ENCODE results near the gene SLC3A2. TPM values are rescaled to one million over a fixed set of nuclear protein-coding genes. Genes with fewer than 3 reads are reported as not detected.
"Not testable (repeated sequence)": the region's sequence is repeated elsewhere in the genome, so short reads cannot be mapped to it uniquely, and the experiment has no call there.

The SLC3A2 gene
- total and polyA plus RNA-seq, 2 experiments from 2014 or later = 335 to 456 TPM

DNA sequence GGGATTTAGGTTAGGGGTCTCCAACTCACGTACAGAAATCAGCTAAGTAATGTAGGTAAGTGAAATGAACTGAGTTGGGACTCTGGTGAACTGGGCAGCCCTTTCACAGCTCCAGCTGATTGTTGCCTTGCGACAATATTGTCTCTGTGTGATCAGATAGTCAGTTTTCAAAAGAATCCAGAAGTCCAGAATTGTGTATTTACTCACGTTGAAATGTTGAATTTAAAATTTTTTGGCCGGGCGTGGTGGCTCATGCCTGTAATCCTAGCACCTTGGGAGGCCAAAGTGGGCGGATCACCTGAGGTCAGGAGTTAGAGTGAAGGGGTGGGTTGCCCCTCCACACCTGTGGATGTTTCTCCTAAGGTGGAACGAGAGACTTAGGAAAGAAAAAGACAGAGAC lies 22.5 kb upstream of the SLC3A2 start:
- Histone ChIP-seq H3K9me3 (ENCODE audit: low read depth) (no peaks in the 10 kb centered on the region), H3K9me2 (replicated peaks; ENCODE audit: insufficient read depth) (no peaks in the 10 kb centered on the region), H2AFZ (peak overlapping the region; percentile 9), H3K27me3 (no peaks in the 10 kb centered on the region), H3K4me3 (no peak overlapping the region), H3K27ac (peak overlapping the region; percentile 43), H3K79me2 (peaks cover 56% of the 10 kb centered on the region), H3K4me2 (peak overlapping the region; percentile 89), H3K4me1 (ENCODE audit: insufficient read depth) (peaks cover 54% of the 10 kb centered on the region), H3K36me3 (replicated peaks; ENCODE audit: insufficient read depth, low read depth) (peaks cover 4% of the 10 kb centered on the region), H4K20me1 (ENCODE audit: insufficient read depth, poor library complexity, severe bottlenecking) (peaks cover 21% of the 10 kb centered on the region)
- TF ChIP-seq EZH2phosphoT487 (IDR thresholded peaks at IDR 0.05; ENCODE audit: low read depth, severe bottlenecking, unreplicated experiment) (no peak), EZH2 (IDR thresholded peaks at IDR 0.05; ENCODE audit: borderline replicate concordance) (no peak)
- TF ChIP-seq, protein P1, sequence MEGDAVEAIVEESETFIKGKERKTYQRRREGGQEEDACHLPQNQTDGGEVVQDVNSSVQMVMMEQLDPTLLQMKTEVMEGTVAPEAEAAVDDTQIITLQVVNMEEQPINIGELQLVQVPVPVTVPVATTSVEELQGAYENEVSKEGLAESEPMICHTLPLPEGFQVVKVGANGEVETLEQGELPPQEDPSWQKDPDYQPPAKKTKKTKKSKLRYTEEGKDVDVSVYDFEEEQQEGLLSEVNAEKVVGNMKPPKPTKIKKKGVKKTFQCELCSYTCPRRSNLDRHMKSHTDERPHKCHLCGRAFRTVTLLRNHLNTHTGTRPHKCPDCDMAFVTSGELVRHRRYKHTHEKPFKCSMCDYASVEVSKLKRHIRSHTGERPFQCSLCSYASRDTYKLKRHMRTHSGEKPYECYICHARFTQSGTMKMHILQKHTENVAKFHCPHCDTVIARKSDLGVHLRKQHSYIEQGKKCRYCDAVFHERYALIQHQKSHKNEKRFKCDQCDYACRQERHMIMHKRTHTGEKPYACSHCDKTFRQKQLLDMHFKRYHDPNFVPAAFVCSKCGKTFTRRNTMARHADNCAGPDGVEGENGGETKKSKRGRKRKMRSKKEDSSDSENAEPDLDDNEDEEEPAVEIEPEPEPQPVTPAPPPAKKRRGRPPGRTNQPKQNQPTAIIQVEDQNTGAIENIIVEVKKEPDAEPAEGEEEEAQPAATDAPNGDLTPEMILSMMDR (IDR thresholded peaks at IDR 0.05; ENCODE audit: poor library complexity) = no peak
- no peak for DNase-seq (ENCODE audit: low spot score)
- 37% methylated on average over 7 of the region's 7 CpGs for WGBS (ENCODE audit: low lambda C conversion rate, missing lambda C conversion rate)

- not testable (repeated sequence) for H3K4me2 ChIP-seq
- WGBS (ENCODE audit: low lambda C conversion rate, missing lambda C conversion rate) = 64% methylated on average over 8 of the region's 8 CpGs
- peaks cover 49% of the 10 kb centered on the region for H3K79me2 ChIP-seq
Observed at GRCh38 chr11:62859281-62859703, 21.4 kb upstream of the SLC3A2 start.

GRCh38 chr11:62860835-62861563 lies 19.7 kb upstream of the SLC3A2 start:
- WGBS (ENCODE audit: low lambda C conversion rate, missing lambda C conversion rate) = 48% methylated on average over 5 of the region's 5 CpGs
- H2AFZ ChIP-seq = no peak overlapping the region
- H3K27ac ChIP-seq = peak overlapping the region; percentile 66
- no peaks in the 10 kb centered on the region for H3K27me3 ChIP-seq
- H3K4me3 ChIP-seq = no peak overlapping the region
- H3K4me2 ChIP-seq = peak overlapping the region; percentile 46
- H4K20me1 ChIP-seq (ENCODE audit: insufficient read depth, poor library complexity, severe bottlenecking) = no peaks in the 10 kb centered on the region
- H3K9me3 ChIP-seq (ENCODE audit: low read depth) = no peaks in the 10 kb centered on the region
- no peaks in the 10 kb centered on the region for H3K9me2 ChIP-seq (replicated peaks; ENCODE audit: insufficient read depth)
- peaks cover 44% of the 10 kb centered on the region for H3K79me2 ChIP-seq
- TF ChIP-seq EZH2phosphoT487 (IDR thresholded peaks at IDR 0.05; ENCODE audit: low read depth, severe bottlenecking, unreplicated experiment) = no peak
- TF ChIP-seq, protein P1 (IDR thresholded peaks at IDR 0.05; ENCODE audit: poor library complexity) = no peak
- no peak for TF ChIP-seq EZH2 (IDR thresholded peaks at IDR 0.05; ENCODE audit: borderline replicate concordance)
- H3K36me3 ChIP-seq (replicated peaks; ENCODE audit: insufficient read depth, low read depth) = no peaks in the 10 kb centered on the region
- H3K4me1 ChIP-seq (ENCODE audit: insufficient read depth) = peaks cover 44% of the 10 kb centered on the region
- DNase-seq (ENCODE audit: low spot score) = no peak

More at GRCh38 chr11:62859281-62859703, 21.4 kb upstream of the SLC3A2 start:
- not testable (repeated sequence) for H3K9me2 ChIP-seq (replicated peaks; ENCODE audit: insufficient read depth); H3K36me3 ChIP-seq (replicated peaks; ENCODE audit: insufficient read depth, low read depth); H3K27me3 ChIP-seq; H3K4me3 ChIP-seq; H3K9me3 ChIP-seq (ENCODE audit: low read depth); DNase-seq (ENCODE audit: low spot score); H2AFZ ChIP-seq
- Histone ChIP-seq H4K20me1 (ENCODE audit: insufficient read depth, poor library complexity, severe bottlenecking) (peaks cover 10% of the 10 kb centered on the region), H3K27ac (peak overlapping the region; percentile 66), H3K4me1 (ENCODE audit: insufficient read depth) (peaks cover 44% of the 10 kb centered on the region)

GRCh38 chr11:62861564-62862192 lies 19.0 kb upstream of the SLC3A2 start:
- not testable (repeated sequence) for DNase-seq (ENCODE audit: low spot score)

More at GRCh38 chr11:62861564-62862192, 19.0 kb upstream of the SLC3A2 start:
- H3K4me3 ChIP-seq; H3K9me2 ChIP-seq (replicated peaks; ENCODE audit: insufficient read depth); H2AFZ ChIP-seq; H4K20me1 ChIP-seq (ENCODE audit: insufficient read depth, poor library complexity, severe bottlenecking); H3K4me2 ChIP-seq; H3K27me3 ChIP-seq; H3K36me3 ChIP-seq (replicated peaks; ENCODE audit: insufficient read depth, low read depth); H3K9me3 ChIP-seq (ENCODE audit: low read depth): not testable (repeated sequence)
- H3K4me1 ChIP-seq (ENCODE audit: insufficient read depth) = peaks cover 39% of the 10 kb centered on the region
- peak overlapping the region; percentile 66 for H3K27ac ChIP-seq
- WGBS (ENCODE audit: low lambda C conversion rate, missing lambda C conversion rate) = 87% methylated on average over 16 of the region's 16 CpGs
- H3K79me2 ChIP-seq = peaks cover 48% of the 10 kb centered on the region
